ENCODE data around the gene OCA2. TPM values are rescaled to one million over a fixed set of nuclear protein-coding genes. Genes with fewer than 3 reads are reported as not detected.

OCA2 gene
- total RNA-seq, 4 donors from 2014 or later, result 0.19 to 1.1 TPM; not detected in 2

- no peak for TF ChIP-seq CTCF (IDR thresholded peaks at IDR 0.05)
- no peak for ATAC-seq (ENCODE audit: low FRiP score)
- DNase-seq (ENCODE audit: low spot score), result no peak
These were observed 255.0 kb downstream of the OCA2 start for GRCh38 chr15:27844018-27844666.

GRCh38 chr15:27843146-27843545, 256.0 kb downstream of the OCA2 start:
- no peak for ATAC-seq (ENCODE audit: low FRiP score)
- DNase-seq (ENCODE audit: low spot score), result no peak
- no peak for TF ChIP-seq CTCF (IDR thresholded peaks at IDR 0.05)

GRCh38 chr15:27842526-27842925, 256.6 kb downstream of the OCA2 start:
- DNase-seq (ENCODE audit: low spot score), result no peak
- ATAC-seq (ENCODE audit: low FRiP score), result no peak
- no peak for TF ChIP-seq CTCF (IDR thresholded peaks at IDR 0.05)

- DNase-seq (ENCODE audit: low spot score) (no peak), ATAC-seq (ENCODE audit: low FRiP score) (no peak)
- no peak for TF ChIP-seq CTCF (IDR thresholded peaks at IDR 0.05)
These were observed 263.7 kb downstream of the OCA2 start for GRCh38 chr15:27835233-27835939.

- ATAC-seq (ENCODE audit: low FRiP score), result no peak
- no peak for DNase-seq (ENCODE audit: low spot score)
- TF ChIP-seq CTCF (IDR thresholded peaks at IDR 0.05), result no peak
These were observed 264.4 kb downstream of the OCA2 start for GRCh38 chr15:27834684-27835083.

- ATAC-seq (ENCODE audit: low FRiP score), result no peak
- no peak for TF ChIP-seq CTCF (IDR thresholded peaks at IDR 0.05)
- no peak for DNase-seq (ENCODE audit: low spot score)
These were observed 265.1 kb downstream of the OCA2 start for GRCh38 chr15:27833974-27834373.

GRCh38 chr15:27833178-27833577, 265.9 kb downstream of the OCA2 start:
- DNase-seq (ENCODE audit: low spot score) (no peak), ATAC-seq (ENCODE audit: low FRiP score) (no peak)
- no peak for TF ChIP-seq CTCF (IDR thresholded peaks at IDR 0.05)

Measured in omental fat pad (tissue), 4 donors.